DMS79 treated with DMSO at 0.1 percent for 48 hours (cell line): ENCODE results near the gene HEG1.
"Not testable (repeated sequence)": the region's sequence is repeated elsewhere in the genome, so short reads cannot be mapped to it uniquely, and the experiment has no call there.

Source experiments
- DNase-seq: peaks from one replicate; lab custom pipeline; 2025; lab: John Stamatoyannopoulos, UW

HEG1 gene, protein sequence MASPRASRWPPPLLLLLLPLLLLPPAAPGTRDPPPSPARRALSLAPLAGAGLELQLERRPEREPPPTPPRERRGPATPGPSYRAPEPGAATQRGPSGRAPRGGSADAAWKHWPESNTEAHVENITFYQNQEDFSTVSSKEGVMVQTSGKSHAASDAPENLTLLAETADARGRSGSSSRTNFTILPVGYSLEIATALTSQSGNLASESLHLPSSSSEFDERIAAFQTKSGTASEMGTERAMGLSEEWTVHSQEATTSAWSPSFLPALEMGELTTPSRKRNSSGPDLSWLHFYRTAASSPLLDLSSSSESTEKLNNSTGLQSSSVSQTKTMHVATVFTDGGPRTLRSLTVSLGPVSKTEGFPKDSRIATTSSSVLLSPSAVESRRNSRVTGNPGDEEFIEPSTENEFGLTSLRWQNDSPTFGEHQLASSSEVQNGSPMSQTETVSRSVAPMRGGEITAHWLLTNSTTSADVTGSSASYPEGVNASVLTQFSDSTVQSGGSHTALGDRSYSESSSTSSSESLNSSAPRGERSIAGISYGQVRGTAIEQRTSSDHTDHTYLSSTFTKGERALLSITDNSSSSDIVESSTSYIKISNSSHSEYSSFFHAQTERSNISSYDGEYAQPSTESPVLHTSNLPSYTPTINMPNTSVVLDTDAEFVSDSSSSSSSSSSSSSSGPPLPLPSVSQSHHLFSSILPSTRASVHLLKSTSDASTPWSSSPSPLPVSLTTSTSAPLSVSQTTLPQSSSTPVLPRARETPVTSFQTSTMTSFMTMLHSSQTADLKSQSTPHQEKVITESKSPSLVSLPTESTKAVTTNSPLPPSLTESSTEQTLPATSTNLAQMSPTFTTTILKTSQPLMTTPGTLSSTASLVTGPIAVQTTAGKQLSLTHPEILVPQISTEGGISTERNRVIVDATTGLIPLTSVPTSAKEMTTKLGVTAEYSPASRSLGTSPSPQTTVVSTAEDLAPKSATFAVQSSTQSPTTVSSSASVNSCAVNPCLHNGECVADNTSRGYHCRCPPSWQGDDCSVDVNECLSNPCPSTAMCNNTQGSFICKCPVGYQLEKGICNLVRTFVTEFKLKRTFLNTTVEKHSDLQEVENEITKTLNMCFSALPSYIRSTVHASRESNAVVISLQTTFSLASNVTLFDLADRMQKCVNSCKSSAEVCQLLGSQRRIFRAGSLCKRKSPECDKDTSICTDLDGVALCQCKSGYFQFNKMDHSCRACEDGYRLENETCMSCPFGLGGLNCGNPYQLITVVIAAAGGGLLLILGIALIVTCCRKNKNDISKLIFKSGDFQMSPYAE (N-terminal part only)

DNA sequence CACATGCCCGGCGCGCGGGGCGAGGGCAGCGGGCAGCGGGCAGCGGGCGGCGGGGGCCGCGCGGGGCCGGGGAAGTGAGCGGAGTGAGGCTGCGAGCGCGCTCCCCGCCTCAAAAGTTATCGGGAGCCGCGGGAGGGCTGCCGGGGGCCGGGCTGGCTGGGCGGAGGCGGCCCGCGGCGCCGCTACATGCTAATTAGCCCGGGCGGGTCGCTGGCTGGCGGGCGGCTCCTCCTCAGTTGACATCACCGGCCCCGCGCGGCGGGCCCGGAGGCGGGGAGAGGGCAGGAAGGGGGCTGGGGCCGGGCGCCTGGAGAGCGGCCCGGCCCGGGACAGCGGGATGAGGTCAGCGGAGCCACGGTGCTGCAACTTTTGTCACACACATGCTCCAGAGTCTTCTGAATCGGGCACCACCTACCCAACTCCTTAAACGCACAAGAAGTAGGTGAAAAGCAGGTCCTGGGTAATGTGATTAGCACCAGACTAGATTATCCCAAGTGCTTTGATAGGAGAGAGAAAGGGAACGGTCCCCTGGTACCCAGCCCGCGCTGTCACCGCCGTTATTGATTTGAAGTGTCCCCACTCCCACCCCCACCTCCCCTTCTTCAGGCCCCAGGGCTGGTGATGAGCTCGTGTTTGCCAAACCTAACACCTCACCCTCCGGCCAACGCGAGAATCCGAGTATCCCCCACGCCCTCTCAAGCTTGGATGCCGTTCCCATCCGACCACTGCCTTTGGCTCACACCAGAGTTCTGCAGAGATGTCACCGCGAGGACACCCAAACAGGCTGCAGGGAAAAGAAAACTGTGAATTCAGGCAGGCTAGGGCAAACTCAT lies at the start of gene HEG1:
Gene HEG1, minus strand, starts transcription at position 85 of the 833 bp plus-strand sequence. CDS start 107 bp downstream, outside the sequence.
- peak; percentile 18 for DNase-seq

GRCh38 chr3:125105116-125105515 lies 49.3 kb upstream of the HEG1 start:
- no peak for DNase-seq

DNA sequence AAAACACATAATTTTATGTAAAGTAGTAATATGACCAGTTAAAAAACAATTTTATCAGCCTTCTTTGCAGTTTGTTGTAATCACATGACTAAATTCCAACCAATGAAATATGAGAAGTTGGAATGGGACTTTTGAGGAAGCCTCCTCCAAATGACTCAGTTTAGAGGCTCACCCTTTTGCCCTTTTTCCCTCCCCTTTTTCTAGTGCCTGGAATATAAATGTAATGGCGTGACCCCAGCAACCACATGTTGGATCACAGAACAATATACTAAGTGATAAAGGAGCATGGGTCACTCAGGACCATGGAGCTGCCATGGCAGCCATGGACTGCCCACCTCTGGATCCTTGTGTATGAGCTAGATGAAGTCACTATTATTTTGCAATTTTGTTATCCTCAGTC lies 48.8 kb upstream of the HEG1 start:
- DNase-seq = no peak

GRCh38 chr3:125103406-125103805 lies 47.6 kb upstream of the HEG1 start:
- DNase-seq = no peak

- DNase-seq = no peak
Observed at GRCh38 chr3:125102470-125102869, 46.7 kb upstream of the HEG1 start.

GRCh38 chr3:125098611-125099291 lies 43.0 kb upstream of the HEG1 start:
- no peak for DNase-seq

- DNase-seq = no peak
Observed at GRCh38 chr3:125090649-125091048, 34.9 kb upstream of the HEG1 start.

DNA sequence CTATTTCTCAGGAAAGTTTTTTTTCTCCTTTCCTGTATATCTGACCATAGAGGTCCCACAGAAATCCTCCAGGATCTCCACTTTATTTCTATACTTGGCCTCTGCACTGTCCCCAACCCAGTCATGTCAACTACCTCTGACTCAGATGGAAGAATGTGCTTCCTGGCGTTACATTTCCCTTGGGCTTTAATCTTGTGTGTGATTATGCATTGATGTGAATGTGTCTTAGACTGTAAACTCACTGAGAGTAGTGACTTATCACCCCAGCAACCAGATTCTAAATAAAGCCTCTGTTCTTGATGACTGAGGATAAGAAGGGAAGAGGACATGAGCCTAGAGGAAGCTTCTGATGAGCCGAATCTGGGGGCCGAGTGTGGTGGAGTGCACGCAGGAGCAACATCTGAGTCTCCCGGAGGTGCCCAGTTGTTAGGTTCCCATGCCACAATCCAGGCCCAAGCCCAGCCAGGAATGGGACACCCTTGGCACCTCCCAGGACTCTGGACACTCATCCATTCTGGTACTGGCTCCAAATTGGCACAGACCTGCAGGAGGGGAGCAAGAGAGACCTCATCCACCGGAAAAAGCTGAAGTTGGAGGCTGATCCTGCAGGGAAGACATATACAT lies 32.1 kb upstream of the HEG1 start:
- DNase-seq = no peak

DNA sequence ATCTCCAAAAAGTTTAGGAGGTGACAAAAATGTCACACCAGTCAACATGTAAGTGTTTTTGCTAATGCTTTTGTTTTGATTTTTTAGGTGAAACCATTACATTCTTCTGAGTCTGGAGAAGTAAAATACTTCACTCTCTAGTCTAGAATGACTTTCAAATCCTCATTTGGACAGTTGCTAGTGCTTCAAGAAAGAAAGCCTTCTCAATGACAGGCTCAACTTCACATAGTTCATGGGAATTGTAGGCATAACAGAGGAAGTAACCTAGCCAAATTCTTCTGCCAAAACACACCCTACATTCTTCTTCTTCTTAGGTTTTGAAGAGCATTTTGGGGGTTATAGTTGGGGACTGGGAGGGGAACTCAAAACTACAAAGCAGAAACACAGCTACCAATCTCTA lies 29.4 kb upstream of the HEG1 start:
- DNase-seq = no peak

GRCh38 chr3:125083776-125084175 lies 28.0 kb upstream of the HEG1 start:
- DNase-seq = no peak

- DNase-seq = not testable (repeated sequence)
Observed at GRCh38 chr3:125082339-125082738, 26.5 kb upstream of the HEG1 start.

DNA sequence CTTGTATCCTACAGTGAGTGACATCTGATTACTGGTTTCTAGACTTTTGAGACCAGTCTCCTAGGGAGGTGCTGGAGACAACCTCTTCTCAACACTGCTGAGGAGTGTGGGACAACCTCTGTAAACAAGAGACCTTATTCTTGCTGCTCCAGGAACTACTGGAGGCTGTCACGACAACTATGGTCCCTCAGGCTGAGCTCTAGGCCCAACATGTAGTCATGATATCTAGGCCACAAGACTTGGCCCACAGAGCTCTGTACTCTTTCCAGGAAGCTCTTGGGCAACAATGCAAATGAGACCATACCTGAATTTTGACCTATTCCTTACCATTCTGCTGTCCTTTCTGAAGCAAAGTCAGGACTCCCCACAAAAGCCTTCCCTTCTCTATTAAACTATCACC lies 24.3 kb upstream of the HEG1 start:
- DNase-seq = no peak

DNA sequence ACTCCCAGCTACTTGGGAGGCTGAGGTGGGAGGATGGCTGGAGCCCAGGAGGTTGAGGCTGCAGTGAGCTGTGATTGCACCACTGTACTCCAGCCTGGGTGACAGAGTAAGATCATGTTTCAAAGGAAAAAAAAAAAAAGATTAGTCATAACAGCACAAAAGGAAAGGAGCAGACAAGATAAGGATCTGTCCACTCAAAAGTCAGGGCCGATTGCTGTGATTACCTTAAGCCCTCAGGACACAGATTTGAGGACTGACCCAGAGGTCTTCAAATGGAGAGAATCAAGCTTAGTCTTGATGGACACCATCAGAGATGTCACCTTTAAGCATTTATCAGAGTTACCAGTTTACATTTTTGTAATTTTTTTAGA lies 23.9 kb upstream of the HEG1 start:
- no peak for DNase-seq

DNA sequence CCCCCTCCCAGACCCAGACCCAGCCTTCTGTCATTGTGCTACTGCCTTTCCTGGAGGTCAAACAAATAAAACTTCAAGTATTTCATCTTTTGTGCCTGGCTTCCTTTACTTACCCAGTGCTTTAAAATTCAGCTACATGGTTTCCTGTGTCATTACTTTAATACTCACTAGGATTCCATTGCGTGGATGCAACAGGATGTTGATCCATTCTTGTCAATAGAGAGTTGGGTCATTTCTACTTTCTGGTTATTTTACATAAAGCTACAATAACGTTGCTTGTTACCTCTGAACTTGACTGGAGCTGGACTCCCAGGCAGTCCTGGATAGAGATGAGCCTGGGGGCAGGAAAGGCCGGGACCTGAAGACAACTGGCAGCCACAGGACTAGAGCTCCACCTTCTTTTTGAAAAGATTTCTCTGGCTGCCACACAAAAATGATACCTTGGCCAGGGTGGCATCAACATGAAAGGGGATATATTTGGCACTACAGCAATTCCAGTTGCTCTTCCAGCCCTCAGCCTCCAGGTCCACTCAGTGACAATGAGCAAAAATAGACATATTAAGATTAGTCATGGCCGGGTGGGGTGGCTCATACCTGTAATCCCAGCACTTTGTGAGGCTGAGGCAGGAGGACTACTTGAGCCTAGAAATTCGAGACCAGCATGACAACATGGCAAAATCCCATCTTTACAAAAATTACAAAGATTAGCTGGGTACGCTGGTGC lies 23.3 kb upstream of the HEG1 start:
- DNase-seq = no peak

DNA sequence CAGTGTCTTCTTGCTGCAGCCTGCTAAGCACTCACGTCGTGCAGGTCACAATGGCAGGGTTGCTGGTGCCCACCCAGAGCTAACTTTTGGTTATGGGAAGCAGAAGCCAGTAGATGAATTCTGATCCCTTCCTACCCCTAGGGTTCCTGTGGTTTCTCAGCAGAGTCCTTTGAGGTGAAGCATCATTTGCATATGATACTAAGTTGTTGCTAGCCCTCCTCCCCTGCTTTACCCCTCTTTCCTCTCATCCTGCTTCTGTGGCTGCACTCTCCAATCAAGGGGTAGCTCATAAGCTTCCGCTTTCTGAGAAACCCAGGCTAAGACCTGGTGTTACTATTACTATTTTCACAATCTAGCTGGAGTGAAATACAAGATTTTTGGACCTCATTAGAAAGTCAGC lies 22.1 kb upstream of the HEG1 start:
- no peak for DNase-seq

DNA sequence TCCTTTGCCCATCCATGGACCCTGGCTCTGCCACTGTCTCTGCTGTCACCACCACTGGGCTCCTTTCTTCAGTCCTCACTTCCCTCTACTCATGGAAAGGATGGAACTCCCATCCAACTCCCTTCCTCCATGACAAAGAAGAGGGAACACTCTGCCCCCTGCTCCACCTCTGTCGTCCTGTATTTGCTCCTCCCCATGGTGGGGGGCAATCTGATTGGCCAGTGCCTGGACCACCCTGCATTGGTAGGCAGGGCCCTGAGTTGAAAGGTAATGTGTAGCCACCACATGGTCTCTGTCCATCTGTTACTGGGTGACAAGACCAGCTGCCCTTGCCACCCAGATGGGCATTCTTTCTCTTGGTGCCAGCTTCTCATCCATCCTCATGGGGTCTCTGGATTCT lies 20.7 kb upstream of the HEG1 start:
- no peak for DNase-seq

GRCh38 chr3:125075738-125076137 lies 19.9 kb upstream of the HEG1 start:
- no peak for DNase-seq

- DNase-seq = no peak
Observed at GRCh38 chr3:125073390-125073905, 17.7 kb upstream of the HEG1 start.

DNA sequence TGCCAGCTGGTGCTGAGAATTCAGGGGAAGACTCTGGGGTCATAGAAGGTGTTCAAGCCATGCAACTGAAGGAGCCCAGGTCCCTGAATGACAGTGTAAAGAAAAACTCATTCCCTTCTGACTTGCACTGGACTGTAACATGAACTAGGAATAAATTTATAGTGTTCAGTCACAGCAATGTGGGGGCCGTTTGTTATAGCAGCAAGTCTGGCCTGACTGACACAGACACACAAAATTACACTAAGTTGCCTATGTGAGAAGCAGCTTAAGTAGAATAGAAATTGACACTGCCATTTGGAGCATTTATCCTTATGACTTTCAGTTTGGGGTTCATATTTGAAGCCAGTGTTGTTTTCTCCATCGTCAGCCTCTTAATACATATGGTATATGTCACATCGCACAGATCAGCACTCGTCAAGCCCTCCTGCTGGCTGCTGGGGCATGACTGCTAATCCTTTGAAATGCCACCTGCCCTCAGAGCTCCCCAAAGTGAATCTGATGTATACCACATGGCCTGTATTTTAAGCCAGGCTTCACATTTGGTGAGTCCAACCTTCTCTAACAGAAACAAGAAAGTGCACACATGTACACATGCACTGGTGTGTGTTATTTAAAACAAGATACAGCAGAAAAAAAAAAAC lies 17.1 kb upstream of the HEG1 start:
- no peak for DNase-seq
